Iris pigment epithelial cell (primary cell): ENCODE measurements around the gene TMEM8B.

ENCODE experiments used
- DNase-seq: peaks from one replicate; pipeline ENCODE4 v3.0.0-alpha.2; 2011; ENCODE audit warnings: low read depth

TMEM8B gene, protein sequence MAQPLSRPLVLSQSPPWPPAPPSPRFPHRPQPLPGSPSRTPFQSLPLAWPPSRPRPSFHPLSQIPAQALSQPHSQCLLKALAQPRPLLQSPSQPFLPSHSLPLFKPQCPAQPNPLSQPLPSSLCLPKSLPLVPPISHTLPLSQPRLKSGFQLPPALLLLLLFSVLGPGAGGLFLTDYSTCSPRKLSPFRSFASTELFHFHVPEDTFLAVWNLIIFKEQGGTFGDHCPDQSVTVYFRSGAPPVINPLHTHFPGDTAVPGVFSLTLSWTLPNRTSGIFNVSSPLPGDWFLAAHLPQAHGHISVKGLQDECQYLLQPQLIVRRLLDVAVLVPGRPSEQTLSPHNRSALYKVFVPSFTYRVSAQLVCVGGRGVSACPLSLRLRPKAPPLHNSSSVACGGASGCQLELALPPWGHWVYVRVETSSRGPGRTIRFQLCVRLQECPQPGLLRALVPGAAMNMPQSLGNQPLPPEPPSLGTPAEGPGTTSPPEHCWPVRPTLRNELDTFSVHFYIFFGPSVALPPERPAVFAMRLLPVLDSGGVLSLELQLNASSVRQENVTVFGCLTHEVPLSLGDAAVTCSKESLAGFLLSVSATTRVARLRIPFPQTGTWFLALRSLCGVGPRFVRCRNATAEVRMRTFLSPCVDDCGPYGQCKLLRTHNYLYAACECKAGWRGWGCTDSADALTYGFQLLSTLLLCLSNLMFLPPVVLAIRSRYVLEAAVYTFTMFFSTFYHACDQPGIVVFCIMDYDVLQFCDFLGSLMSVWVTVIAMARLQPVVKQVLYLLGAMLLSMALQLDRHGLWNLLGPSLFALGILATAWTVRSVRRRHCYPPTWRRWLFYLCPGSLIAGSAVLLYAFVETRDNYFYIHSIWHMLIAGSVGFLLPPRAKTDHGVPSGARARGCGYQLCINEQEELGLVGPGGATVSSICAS

DNA sequence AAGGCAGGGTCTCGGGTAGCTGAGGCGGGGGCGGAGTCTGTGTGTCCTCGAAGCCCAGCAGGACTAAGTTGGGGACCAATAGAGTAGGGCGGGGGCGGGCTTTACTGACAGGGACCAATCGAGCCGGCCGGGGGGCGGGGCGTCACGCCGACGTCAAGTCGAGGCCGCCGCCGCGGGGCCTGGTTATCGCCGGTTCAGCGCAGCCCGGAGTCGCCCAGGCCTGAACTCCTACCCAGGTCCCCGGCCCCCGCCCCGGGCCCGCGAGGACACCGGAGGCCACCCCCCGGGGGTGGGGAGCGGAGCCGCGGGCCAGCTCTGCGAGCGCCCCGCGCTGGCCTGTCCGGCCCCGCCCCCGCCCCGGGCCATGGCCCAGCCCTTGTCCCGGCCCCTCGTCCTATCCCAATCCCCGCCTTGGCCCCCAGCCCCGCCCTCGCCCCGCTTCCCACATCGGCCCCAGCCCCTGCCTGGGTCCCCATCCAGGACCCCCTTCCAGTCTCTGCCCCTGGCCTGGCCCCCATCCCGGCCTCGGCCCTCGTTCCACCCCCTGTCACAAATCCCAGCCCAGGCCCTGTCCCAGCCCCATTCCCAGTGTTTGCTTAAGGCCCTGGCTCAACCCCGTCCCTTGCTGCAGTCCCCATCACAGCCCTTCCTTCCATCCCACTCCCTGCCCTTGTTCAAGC is at the start of gene TMEM8B:
TMEM8B (plus strand) TSS at position 145 of the 680 bp plus-strand sequence; CDS start at position 365, 220 bp downstream.
- DNase-seq = peak; percentile 93

DNA sequence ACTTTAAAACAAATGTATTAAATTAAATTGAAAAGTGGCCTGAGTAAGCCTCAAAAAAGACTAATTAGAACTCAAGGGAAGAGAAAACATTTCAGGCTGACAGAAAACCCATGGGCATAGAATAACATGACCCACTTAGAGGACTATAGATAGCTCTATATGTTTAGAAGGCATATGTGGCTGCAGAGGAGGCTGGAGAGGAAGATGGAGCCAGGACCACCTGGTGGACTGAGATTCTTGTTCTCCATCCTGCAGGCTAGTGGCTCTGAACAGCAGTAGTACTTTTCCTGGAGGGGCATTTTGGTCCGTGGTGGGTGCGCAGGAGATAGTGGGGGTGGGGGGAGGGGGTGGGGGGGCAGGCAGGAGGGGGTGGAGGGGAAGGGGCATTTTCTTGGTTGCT is 48.0 kb upstream of the TMEM8B start:
- no peak for DNase-seq

DNA sequence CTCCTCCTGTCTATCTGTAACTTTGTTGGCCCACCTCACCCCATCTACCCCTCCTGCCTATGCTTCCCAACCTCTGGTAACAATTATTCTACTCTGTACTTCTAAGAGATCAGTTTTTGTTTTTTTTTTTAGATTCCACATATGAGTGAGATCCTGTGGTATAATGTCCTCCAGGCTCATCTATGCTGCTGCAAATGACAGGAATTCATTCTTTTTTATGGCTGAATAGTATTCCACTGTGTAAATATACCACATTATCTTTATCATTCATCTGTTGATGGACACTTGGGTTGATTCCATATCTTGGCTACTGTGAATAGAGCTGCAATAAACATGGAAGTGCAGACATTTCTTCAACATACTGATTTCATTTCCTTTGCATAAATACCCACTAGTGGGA is 45.6 kb upstream of the TMEM8B start:
- no peak for DNase-seq

DNA sequence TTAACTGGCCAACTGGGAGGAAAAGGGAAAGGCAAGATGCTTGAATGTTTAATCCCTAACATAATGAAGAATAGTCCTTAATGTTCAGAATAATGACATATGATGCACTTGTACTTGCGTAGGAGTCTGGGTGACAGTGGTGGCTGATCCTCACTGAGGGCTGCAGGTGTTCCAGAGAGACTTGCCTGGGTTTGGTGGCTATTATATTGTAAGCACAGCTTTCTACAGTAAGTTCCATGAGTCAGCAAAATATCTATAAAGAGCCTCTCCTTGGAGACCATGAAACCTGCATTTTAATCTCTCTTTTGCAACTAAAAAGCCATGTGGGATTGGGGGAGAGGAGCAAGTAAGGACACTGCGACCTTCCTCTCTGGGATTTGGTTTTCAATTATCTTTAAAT is 39.5 kb upstream of the TMEM8B start:
- DNase-seq = no peak

DNA sequence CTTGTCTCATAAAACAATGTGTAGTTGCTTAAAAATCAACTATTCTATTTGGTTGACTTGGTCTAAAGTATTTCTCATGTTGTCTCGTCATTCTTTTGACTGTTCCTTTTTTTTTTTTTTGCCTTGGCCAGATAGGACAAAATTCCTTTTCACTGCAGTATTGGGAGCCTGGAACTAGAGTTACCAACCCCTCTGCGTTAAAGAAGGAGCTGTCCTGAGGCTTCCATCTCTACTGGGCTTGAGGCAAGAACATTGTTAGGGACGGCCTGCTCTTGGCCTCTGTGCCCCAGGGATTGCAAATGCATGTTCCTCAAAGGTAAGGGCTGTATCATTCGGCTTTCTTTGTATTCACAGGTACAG is 39.0 kb upstream of the TMEM8B start:
- DNase-seq = no peak

DNA sequence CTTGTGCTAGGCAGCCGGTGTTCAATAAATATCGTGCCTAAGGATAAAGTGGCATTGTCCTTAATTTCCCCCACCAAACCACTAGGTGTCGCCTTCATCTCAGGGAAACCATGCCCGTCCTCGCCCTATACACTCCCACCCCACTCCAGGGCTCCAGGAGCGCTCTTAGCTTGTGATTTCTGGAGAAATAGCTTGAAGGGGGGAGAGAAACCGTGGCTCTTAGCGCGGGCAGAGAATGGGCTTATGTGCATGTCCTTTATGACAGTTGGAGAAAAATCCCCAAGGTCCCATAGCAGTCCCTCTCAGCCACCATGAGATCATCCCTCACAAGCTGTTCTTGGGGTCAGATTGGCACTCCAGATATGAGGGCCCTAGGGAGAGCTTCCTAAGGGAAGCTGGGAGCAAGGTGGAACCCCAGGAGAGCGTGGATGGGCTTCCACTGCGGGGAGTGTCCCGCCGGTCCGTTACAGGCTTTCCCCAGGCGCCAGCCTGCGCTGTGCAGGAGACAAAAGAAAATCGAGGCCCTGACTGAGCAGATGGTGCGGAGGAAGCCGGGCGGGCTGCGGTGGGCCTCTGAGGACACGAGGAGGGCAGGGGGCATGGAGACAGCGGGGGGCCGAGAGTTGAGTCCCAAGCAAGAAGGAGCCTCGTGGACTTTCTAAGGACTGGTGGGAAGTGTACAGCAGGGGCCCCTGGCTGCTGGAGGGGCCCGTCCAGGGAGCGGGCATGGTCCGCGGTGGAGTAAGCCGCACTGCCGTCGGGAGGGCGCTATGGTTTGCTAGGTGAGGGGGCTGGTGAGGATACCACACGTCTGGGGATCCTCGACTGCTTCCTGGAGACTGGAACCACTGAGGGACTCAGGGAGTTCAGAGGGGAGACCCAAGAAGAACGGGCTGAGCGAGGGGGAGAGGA is 38.4 kb upstream of the TMEM8B start:
- peak; percentile 82 for DNase-seq

DNA sequence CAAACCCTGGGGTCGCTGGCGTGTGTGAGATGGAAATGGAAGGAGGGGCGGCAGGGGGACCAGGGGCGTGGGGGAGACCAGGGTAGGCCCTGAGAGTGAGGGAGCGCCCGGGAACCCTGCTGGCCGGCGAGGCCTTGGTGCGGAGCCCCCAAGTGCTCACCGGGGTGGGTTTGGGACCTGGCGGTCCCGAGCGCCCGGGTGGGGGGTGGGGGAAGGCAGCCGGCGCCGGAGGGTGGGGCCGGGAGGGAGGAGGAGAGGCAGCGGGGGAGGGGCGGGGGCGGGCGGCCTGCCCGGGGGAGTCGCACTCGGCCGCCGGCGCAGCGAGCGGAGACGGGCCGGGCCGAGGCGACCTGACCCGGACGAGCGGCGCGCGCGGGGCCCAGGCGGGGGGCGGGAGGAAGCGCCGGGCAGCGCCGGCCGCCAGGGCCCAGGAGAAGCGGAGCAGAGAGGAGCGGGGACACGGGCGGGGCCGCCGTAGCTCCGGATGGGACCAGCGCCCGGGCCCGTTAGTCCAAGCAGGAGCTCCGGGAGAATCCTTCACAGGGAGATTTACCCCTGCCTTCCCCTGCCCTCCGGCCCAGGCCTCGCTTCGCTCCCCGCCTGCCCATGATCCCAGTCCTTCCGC is 37.6 kb upstream of the TMEM8B start, which contains the start of gene NPR2:
NPR2 (plus strand) TSS at position 295 of the 625 bp plus-strand sequence. CDS start 818 bp downstream, outside the sequence.
- DNase-seq = no peak

DNA sequence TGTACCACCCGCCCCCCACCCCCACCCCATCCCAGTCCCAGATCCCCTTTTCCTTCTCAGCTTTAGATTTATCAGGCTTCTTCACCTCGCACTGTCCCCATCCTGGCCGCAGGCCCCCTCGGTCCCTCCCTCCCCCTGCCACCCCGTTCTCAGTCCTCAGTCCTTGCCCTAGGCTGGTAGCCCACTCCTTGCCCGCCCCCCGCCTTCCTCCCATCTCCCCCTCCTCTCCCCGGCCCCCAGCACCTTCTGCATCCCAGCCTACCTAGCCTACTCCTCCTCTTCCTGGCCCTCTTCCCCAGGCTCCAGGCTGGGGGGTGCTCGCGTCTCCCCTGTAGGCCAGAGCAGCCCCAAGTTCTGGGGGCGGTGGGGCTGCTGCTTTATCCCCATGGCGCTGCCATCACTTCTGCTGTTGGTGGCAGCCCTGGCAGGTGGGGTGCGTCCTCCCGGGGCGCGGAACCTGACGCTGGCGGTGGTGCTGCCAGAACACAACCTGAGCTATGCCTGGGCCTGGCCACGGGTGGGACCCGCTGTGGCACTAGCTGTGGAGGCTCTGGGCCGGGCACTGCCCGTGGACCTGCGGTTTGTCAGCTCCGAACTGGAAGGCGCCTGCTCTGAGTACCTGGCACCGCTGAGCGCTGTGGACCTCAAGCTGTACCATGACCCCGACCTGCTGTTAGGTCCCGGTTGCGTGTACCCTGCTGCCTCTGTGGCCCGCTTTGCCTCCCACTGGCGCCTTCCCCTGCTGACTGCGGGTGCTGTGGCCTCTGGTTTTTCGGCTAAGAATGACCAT is 36.8 kb upstream of the TMEM8B start:
- DNase-seq = no peak

DNA sequence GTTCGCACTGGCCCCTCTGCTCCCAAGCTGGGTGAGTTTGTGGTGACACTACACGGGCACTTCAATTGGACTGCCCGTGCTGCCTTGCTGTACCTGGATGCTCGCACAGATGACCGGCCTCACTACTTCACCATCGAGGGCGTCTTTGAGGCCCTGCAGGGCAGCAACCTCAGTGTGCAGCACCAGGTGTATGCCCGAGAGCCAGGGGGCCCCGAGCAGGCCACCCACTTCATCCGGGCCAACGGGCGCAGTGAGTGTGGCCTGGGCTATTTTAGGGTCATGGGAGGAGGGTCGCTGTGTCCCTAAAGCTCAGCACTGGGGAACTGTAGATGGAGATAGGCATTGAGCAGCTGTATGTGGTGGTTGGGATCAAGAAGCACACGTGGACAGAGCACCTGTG is 36.2 kb upstream of the TMEM8B start:
- DNase-seq = no peak

DNA sequence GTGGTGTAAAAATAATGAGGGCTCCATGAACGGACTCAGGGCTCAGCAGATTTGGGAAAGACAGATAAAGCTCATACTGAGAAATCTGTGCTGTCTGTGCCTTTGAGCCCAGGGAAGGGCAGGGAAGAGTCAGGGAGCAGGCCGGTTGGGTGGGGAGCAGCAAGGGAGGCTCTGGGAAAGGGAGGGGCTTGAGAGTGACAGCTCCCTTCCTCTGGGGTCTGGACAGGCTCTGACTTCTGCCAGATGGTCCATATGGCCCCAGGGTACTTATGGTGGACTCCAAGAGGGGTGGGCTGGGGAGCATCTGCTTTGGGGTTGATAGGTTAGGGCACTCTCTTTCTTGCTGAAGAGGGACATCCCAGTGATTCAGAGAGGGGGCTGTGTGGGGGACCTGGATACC is 35.6 kb upstream of the TMEM8B start:
- DNase-seq = no peak

DNA sequence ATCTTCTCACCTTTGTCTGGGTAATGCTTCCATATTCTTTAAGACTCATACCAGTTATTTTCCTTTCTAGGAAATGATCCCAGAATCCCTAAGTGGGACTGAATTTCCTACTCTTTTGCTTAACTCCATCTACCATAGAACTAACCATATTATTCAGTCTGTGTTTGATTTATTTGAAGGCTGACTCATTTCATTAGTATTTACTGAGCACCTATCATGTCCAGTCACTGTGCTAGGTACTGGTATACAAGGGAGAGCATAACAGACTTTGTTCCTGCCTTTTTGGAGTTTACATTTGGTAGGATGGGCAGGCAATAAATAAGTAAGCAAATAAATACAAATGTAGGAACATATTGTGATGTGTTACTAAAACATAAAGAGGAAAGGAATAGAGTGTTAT is 33.3 kb upstream of the TMEM8B start:
- DNase-seq = no peak

DNA sequence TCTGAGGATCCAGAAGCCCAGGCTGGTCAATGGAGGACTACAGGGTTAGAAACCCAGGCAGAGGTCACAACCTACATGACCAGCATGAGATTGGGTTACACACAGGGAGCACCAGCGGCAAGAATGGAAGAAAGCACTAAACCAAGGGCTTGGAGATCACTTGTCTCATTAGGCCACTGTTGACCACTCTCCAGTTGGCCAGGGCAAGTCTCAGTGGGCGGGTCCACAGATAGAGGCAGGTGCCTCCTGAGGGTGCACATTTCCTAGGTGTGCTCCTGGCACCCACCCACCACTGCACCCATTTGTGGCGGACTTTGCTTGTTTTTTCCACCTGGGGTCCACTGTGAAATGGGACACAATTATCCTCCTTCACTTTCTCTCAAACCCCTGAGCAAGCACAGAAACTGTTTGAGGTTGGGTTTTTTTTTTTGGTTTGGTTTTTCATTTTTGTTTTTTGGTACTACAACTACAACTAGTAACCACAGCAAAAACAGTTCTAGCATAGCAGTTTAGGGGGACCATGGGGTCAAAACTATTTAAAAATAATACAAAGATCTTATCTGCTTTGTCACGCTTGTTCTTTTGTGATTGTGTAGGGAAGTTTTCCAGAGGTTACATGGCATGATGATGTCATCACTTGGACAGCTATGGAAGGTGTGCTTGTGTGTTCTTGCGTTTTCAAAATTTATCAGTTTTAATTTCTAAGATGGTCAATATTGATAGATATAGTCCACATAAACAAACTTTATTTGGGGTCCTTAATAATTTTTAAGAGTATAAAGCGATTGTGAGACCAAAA is 31.5 kb upstream of the TMEM8B start:
- DNase-seq = no peak

DNA sequence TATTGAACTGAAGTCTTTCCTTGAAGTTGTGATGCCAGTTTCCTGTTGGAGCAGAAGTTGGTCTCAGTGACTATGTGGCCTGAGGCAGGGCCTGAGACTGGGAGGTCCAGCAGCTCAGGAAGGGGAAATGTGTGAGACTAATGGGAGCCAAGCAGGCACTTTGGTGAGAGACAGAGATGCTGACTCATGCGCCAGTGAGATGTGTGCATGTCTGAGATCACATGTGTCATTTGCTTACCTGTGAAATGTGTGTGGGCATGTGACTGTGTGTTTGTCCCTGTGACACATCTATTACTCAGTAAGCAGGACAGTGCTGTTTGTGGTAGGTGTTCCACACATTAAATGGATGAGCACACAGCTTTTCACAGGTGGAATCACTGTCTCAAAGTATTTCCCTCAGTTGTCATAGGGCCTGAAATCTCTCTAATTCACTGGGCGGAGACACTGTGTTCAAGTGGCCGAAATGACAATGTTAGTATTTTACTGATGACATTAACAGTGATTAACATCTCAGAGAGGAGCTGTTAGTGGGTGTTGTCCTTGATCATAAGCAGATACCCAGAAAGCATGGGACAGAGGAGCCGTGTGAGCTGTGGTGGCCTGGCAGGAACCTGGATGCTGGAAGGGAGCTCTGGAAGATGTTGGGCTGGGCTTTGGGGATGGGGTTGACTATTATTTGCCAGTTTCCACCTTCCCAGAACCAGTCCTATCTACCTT is 30.2 kb upstream of the TMEM8B start:
- DNase-seq = peak; percentile 54

DNA sequence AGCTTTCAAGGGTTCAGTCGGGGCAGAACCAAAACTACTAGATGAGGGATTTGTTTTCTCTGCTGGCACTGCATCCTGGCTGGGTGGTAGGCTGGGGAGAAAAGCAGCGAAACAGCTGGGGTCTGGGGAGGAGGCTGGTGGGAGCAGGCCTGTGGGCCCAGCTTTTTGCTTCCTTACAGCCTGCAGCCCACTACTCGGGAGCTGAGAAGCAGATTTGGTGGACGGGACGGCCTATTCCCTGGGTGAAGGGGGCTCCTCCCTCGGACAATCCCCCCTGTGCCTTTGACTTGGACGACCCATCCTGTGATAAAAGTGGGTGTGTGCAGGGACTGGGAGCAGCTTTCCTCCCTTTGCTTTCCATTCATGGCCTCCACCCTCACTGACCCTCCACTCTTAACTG is 28.5 kb upstream of the TMEM8B start:
- no peak for DNase-seq

DNA sequence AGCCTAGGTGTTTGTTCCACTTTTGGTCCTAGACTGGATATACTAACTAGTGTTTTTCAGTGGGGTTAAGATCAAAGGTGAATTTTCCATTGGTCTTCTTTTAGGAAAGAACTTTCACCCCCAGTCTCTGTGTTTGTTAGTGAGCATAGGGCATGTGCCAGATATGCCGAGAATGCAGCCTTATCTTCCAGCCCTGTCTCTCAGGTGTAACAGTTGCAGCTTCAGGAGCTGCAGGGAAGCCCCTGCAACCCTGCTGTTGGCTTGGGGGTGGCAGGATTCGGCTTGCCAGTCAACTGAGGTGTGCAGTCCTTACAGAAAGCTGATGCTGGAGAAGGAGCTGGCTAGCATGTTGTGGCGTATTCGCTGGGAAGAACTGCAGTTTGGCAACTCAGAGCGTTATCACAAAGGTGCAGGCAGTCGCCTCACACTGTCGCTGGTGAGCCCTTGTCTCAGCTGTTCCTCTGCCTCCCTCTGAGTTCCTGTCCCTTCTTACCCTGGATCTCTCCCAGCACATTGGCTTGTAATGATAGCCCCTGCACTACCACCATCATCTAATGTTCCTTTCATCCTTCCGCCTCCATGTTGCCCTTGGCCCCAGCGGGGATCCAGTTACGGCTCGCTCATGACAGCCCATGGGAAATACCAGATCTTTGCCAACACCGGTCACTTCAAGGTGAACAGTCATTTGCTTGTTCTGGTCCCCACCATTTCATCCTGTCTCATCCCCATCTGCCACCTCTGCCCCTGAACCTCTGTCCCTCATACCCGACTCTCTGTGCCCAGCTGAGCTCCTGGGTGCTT is 27.5 kb upstream of the TMEM8B start:
- DNase-seq = no peak

DNA sequence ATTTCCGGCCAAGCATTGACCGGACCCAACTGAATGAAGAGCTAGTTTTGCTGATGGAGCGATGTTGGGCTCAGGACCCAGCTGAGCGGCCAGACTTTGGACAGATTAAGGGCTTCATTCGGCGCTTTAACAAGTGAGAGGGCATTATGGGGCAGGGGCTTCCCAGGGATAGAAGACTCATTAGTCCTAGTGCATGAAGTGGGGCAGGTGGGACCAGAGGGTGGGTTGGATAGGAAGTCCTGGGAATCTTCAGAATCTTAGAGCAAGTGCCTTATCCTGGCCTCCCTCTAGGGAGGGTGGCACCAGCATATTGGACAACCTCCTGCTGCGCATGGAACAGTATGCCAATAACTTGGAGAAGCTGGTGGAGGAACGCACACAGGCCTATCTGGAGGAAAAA is 22.9 kb upstream of the TMEM8B start:
- DNase-seq = no peak

DNA sequence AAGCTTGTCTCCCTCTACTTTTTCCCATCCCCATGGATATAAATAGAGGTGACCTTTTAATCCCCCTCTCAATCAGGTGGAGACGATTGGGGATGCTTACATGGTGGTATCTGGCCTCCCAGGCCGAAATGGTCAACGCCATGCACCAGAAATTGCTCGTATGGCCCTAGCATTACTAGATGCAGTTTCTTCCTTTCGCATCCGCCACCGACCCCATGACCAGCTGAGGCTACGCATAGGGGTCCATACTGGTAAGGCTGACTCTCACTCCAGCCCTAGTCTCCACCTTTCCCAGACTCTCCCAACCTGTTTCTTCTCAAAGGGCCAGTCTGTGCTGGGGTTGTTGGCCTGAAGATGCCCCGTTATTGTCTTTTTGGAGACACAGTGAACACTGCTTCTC is 20.6 kb upstream of the TMEM8B start:
- DNase-seq = no peak

DNA sequence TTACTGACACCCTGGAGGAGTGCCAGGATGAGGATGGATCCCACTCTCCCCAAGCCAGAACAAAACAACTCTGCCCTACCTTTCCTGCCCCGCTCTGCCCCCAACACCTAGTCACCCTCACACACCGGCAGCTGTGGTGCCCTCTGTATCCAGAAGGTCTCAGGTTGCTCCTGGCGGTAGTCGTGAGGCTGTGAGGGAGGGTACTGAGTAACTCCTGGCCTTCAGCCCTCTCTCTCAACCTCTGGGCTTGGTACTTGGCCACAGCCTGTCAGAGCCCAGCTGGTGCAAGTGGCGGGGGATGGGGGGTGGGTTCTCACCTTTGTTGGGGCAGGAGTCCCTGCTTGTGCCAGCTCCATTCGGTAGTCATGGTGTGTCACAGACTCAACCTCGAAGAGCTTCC is 18.9 kb upstream of the TMEM8B start:
- no peak for DNase-seq
